ENCODE data around the gene EFNA2. TPM values are rescaled to one million over a fixed set of nuclear protein-coding genes. Genes with fewer than 3 reads are reported as not detected.

The EFNA2 gene
- total and polyA plus RNA-seq, 2 of the 4 experiments (the other 2 are of a cell fraction): not detected

GRCh38 chr19:1264801-1265614, 20.7 kb upstream of the EFNA2 start:
- Histone ChIP-seq H3K79me1 (ENCODE audit: low read depth in 1 of 2, low read length in 2 of 2) (peaks cover 5 to 56% of the 10 kb centered on the region in 2 experiments; a peak in 3 of 4 replicates), H2BK5ac (ENCODE audit: low read depth, low read length, poor library complexity, severe bottlenecking) (peak overlapping the region; percentile 95), H3K14ac (replicated peaks; ENCODE audit: low read depth, low read length) (peak overlapping the region; percentile 82), H3K9me1 (ENCODE audit: insufficient read depth, low read length) (peaks cover 11% of the 10 kb centered on the region), H3K9ac (ENCODE audit: low read depth, low read length) (peak overlapping the region; percentile 30; the same call in 1 of the 2 replicates), H2AK9ac (replicated peaks; ENCODE audit: low read depth, low read length, poor library complexity) (peak overlapping the region; percentile 89), H2BK15ac (ENCODE audit: low read depth, low read length) (peak overlapping the region; percentile 43), H2AK5ac (ENCODE audit: low read depth, low read length) (peak overlapping the region; percentile 99), H3K23ac (ENCODE audit: low read depth, low read length) (peak overlapping the region; percentile 69), H3K27ac (ENCODE audit: insufficient read depth, low read length) (peak overlapping the region; percentile 93), H3K18ac (ENCODE audit: low read depth, low read length) (peak overlapping the region; percentile 68), H3K4ac (ENCODE audit: low read depth, low read length) (peak overlapping the region; percentile 98), H3K36me3 (ENCODE audit: control insufficient read depth, insufficient read depth, low read length) (no peaks in the 10 kb centered on the region), H2BK120ac (ENCODE audit: low read depth, low read length) (peak overlapping the region; percentile 96), H3K56ac (ENCODE audit: extremely low read depth, insufficient read depth, low read length) (no peak overlapping the region), H3K4me1 (ENCODE audit: control insufficient read depth, insufficient read depth, low read length) (peaks cover 51% of the 10 kb centered on the region), H2AFZ (replicated peaks; ENCODE audit: low read length, poor library complexity) (peak overlapping the region; percentile 75), H4K91ac (ENCODE audit: insufficient read depth, low read depth, low read length) (peak overlapping the region; percentile 98), H3K27me3 (ENCODE audit: control insufficient read depth, insufficient read depth, low read length) (no peaks in the 10 kb centered on the region), H4K8ac (ENCODE audit: low read depth in 2 of 2, low read length in 2 of 2) (peak overlapping the region; percentile 59 to 63), H2BK20ac (ENCODE audit: low read depth, low read length) (peak overlapping the region; percentile 81), H3K4me3 (ENCODE audit: insufficient read depth, low read depth, low read length) (no peak overlapping the region), H3K9me3 (ENCODE audit: control insufficient read depth, insufficient read depth, low read length) (no peaks in the 10 kb centered on the region), H3K4me2 (ENCODE audit: low read depth, low read length) (peak overlapping the region; percentile 48), H4K20me1 (ENCODE audit: insufficient read depth, low read length) (peaks cover 25% of the 10 kb centered on the region), H4K5ac (ENCODE audit: low read depth, low read length) (peak overlapping the region; percentile 35)
- WGBS, 2 experiments (ENCODE audit: extremely low coverage in 2 of 2, insufficient read length in 1 of 2): 67% methylated on average over 21 of the region's 26 CpGs; no CpG with 5 or more reads in 1 of the 2 experiments
- POLR2A ChIA-PET (ENCODE audit: unreplicated experiment): interaction anchor here (0.7 to 1.8 kb wide), 2 partner anchors 12 kb away, joined by 3 to 16 read pairs; no protein-coding TSS in a partner anchor
- BruUV-seq (replicated peaks): no TSS peak
- ATAC-seq (ENCODE audit: low read depth) (peak; percentile 2), DNase-seq (peak; percentile 88)
- TF ChIP-seq FOS (IDR thresholded peaks at IDR 0.05; ENCODE audit: low read depth, low read length) (peak; percentile 92), MAFK (IDR thresholded peaks at IDR 0.05; ENCODE audit: low read depth, low read length) (no peak), NFE2L2 (IDR thresholded peaks at IDR 0.05; ENCODE audit: low read depth, low read length) (no peak), POLR2A (IDR thresholded peaks at IDR 0.05; ENCODE audit: low read depth, low read length) (0 out of 2 replicates have a peak, but pooled peaks have one; percentile 6), MAZ (IDR thresholded peaks at IDR 0.05; ENCODE audit: borderline replicate concordance, low read depth, low read length) (peak; percentile 77; the same call in 1 of the 2 replicates)
- CTCF ChIA-PET: interaction anchor here (3.5 kb wide), 1 partner anchor 21 kb away, joined by 64 read pairs; no protein-coding TSS in a partner anchor
- intact Hi-C loops (cut with micrococcal nuclease) (no loop called here), in situ Hi-C loops (cut with MboI; ENCODE audit: low sequenced_read_pairs) (no loop called here), dilution Hi-C loops (cut with HindIII; ENCODE audit: low sequenced_read_pairs, unreplicated experiment) (no loop called here)

Measured in IMR-90 (cell line).